NCI-H524 treated with DMSO at 0.1 percent for 48 hours (cell line): ENCODE results near the gene CCDC183.
"Not testable (repeated sequence)": the region's sequence is repeated elsewhere in the genome, so short reads cannot be mapped to it uniquely, and the experiment has no call there.

ENCODE experiments used
- DNase-seq: peaks from one replicate; lab custom pipeline; 2025; lab: John Stamatoyannopoulos, UW

Gene CCDC183

DNA sequence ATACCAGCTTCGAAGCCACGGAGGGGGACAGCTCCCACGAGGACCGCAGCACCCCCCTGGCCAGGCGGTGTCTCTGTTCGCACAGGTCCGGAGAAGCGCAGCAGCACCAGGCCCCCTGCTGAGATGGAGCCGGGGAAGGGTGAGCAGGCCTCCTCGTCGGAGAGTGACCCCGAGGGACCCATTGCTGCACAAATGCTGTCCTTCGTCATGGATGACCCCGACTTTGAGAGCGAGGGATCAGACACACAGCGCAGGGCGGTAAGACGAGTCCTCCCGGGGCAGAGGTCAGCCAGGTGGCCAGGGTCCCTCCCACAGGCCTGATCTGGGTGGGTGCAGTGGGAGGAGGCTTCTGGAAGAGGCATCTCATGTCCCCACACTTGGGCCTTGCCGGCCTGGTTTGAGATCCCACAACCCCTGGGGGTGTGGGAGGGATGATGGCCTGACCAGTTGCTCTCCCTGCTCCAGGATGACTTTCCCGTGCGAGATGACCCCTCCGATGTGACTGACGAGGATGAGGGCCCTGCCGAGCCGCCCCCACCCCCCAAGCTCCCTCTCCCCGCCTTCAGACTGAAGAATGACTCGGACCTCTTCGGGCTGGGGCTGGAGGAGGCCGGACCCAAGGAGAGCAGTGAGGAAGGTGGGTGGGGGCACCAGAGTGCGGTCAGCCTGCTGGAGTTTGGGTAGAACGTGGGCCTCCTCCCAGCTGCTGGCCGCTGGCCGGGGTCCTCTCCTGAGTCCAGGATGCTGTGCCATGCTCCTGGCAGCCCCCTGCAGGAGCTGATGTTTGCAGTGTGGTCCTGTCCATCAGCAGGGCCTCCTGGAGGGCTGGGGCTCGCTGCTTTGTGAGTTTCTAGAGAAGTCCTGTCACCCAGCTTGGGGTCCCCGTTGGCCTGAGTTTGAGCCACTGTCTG lies 43.3 kb downstream of the CCDC183 start:
- DNase-seq: no peak

- no peak for DNase-seq
Observed at GRCh38 chr9:136840140-136840876, 44.2 kb downstream of the CCDC183 start.

- DNase-seq: peak; percentile 83
Observed at GRCh38 chr9:136840877-136841645, 44.9 kb downstream of the CCDC183 start.

DNA sequence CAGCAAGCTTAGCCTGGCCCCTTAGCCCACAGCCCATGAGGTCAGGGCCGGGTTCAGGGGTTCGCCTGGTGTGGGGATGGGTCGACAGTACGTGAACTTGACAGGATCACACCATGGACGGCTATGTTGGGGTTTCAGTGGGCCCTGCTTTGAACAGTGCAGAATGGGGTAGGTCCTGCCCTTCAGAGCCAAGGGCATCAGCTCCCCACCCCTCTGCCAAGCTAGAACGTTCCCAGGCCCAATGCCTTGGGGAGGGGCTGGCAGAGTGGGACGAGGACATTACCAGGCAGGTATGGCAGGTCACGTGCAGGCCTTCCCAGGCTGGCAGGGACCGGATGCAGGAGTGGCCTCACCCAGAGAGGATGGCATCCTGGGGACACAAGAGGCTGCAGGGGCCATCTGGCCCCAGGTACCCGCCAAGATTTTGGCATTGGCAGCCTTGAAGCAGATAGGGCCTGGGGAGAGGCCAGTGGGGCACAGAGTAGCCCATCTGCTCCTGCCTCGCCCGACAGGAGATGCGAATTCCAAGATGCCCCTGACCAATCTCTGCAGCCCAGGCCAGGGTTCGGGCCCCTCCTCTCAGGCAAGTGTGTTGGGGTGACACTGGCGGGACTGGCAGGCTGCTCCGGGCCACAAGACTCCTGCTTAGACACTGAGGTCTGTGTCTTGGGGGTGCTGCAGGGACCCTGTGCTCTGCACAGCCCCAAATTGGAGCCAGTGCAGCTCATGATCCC lies 45.7 kb downstream of the CCDC183 start:
- DNase-seq: peak; percentile 26

DNA sequence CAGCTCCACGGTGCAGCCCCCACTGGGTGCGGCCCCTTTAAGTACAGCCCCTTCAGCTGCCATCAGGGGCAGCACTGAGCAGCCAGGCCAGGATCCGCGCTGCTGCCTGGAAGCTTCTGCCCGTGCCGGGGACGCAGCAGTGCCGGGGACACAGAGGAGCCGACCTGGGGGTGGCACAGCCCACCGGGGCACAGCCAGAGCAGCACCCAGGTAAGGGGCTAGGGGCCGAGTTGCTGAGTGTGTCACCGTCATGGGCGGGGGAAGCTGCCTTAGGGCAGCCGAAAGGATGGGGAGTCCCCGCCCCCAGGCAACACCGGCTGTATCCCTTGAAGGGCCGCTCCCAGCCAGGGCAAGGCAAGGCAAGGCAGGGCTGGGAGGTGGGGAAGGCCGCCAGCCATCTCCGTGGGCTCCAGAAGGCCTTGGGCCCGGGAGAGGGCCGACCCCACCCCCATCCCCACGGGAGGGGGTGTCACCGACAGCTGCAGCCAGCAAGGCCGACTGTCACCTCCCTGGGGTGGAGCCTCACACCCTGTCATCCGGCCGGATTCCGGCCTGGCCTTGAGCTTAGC lies 46.3 kb downstream of the CCDC183 start, which contains the start of gene AJM1:
TSS of gene AJM1 (plus strand) at position 99 of the 569 bp plus-strand sequence. CDS start 1,937 bp downstream, outside the sequence.
- DNase-seq: peak; percentile 33

DNA sequence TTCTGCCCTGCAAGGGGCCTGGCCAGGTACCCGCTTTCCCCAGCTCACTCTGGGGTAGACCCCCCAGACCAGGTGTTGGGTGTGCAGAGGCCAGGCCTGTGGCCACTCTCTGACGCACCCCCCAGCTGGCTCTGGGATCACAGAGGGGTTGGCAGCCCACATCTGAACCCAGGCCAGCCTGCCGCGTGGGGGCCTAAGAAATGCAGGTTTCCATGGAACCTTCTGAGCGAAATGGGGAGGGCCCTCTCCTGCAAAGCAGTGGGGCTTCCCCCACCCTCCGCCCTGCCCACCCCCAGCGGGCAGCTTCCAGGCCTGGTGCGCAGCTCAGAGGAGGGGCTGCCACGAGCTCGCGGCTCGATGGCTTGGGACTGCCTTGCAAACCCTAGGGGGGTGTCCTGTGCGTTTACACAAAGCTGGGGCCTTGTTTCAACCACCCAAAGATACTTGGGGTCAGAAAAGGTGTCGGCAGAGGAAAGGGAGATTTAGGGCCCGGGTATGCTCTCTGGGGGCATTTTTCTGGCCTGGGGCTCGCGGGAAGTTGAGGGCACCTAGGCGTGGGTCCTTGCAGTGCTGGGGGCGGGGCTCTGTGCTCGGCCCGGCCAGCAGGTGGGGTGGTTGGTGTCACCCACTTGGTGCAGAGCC lies 47.1 kb downstream of the CCDC183 start:
- not testable (repeated sequence) for DNase-seq

DNA sequence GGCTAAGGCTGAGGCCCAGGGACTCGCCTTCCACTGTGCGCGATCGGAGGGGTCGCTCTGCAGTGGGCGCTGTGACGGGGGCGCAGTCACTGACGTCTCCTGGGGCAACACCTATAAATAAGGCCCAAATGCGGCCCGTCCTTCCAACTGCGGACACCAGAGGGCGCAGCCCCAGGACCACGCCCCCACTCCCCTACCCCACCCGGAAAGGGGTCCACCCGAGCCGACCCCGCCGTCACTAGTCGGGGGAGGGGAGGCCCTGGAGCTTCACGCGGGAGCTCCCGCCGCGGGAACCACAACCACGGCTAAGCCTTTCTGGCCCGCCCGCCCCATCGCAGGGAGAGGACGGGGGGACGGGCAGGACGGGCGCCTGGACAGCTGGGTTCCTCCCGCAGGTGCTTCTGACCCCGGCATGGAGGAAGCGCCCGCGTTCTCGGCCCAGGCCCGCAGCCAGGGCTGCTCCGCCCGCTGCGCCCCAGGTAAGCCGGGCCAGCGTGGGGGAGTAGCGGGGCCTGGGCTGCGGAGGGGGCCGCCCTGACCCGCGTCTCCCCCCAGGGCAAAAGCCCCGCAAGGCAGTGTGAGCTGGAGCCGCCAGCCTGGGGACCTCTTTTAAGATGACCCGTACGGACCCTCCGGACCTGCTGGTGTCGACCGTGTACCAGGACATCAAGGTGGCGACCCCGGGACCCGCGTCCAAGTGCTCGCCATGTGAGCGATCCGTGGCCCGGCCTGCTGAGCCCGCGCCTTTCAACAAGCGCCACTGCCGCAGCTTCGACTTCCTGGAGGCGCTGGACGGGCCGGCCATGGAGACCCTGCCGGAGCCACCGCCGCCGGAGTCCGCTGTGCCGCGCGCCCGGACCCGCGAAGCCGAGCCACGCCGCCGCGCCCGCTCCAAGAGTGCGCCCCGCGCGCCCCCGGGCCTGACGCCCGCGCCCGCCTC lies 47.9 kb downstream of the CCDC183 start:
- not testable (repeated sequence) for DNase-seq

GRCh38 chr9:136844761-136845464 lies 48.8 kb downstream of the CCDC183 start:
- no peak for DNase-seq

- no peak for DNase-seq
Observed at GRCh38 chr9:136845465-136846260, 49.5 kb downstream of the CCDC183 start.

DNA sequence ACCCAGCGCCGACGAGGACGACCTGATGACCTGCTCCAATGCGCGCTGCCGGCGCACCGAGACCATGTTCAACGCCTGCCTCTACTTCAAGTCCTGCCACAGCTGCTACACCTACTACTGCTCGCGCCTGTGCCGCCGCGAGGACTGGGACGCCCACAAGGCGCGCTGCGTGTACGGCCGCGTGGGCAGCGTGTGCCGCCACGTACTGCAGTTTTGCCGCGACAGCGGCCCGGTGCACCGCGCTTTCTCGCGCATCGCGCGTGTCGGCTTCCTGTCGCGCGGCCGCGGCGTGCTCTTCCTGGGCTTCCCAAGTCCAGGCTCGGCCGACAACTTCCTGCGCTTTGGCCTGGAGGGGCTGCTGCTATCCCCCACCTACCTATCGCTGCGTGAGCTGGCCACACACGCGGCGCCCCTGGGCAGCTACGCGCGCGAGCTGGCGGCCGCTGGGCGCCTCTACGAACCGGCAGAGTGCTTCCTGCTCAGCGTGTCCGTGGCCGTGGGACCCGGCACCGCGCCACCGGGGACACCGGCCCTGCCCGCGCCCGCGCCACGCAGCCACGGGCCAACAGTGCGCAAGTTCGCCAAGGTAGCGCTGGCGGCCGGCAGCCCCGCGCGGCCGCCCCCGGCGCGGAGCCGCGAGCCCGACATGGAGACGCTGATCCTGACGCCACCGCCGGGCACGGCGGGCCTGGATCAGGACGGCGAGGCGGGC lies 50.4 kb downstream of the CCDC183 start:
- no peak for DNase-seq

DNA sequence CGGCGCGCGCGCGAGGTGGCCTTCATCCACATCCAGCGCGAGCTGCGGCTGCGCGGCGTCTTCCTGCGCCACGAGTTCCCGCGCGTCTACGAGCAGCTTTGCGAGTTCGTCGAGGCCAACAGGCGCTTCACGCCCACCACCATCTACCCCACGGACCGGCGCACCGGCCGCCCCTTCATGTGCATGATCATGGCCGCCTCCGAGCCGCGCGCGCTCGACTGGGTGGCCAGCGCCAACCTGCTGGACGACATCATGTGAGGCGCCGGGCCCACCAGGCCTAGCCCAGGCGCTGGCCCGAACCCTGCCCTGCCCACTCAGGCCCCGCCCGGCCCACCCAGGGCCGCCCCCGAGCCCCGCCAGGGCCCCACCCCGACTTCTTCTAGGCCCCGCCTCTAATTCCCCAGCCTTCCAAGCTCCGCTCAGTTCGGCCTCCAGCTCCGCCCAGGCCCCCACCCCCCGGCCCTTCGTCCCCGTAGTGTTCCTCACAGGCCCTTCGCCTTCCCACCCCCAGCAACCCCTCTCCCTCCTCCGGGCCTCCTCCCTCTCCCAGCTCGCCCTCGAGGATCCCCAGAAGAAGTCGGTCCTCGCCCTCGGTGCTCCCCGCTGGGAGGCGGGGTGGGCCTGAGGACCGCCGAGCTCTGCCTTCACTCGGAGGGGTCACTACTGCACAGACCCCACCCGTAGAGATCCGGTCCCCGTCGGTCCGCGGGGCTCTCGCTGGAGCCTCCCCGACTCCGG lies 51.1 kb downstream of the CCDC183 start:
- DNase-seq: no peak

DNA sequence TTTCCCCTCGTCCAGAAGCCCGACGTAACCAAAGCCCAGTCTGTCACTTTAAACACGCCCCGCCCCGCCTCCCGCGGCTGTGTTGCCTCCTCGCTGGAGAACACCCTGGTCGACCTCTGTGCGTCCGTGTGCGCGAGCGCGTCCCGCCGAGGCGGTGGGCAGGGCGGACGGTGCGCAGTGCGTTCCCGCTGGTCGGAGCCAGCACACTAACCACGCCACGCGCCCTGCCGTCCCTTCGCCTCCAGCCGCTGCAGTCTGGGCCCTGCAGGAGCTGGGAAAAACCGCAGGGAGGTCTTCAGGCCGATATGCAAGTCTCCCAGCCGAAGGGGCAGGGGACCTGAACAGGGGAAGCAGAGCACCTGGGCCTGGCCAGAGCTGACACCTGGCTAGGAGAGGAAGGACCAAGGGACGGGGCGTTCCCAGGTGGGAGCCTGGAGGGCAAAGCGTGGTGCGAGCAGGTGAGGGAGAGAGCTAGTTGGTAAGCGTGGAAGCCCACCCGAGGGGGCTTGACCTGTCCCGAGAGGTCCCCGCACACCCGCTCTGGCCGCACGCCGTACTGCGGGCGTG lies 51.8 kb downstream of the CCDC183 start:
- DNase-seq: no peak

- no peak for DNase-seq
Observed at GRCh38 chr9:136848393-136849037, 52.4 kb downstream of the CCDC183 start.

GRCh38 chr9:136849038-136849959 lies 53.2 kb downstream of the CCDC183 start, which contains the start of gene PHPT1:
Gene PHPT1, plus strand, starts transcription at chr9:136849409. Its CDS starts 22 bp downstream, at chr9:136849431.
- peak; percentile 97 for DNase-seq
